ENCODE measurements around the gene CPN2. TPM values are rescaled to one million over a fixed set of nuclear protein-coding genes. Genes with fewer than 3 reads are reported as not detected.

Gene CPN2
- total and polyA plus RNA-seq, 2 experiments from 2014 or later: 0.10 to 0.14 TPM

- TF ChIP-seq ZNF462 (CRISPR knock-in tag; IDR thresholded peaks at IDR 0.05): no peak
- no peak for TF ChIP-seq CTCF (conservative IDR thresholded peaks at IDR 0.05; ENCODE audit: low read depth in 2 of 2)
- no peak for TF ChIP-seq ETS1 (IDR thresholded peaks at IDR 0.05)
- TF ChIP-seq ZNF114 (CRISPR knock-in tag; IDR thresholded peaks at IDR 0.05): no peak
- TF ChIP-seq ZNF331 (CRISPR knock-in tag; IDR thresholded peaks at IDR 0.05; ENCODE audit: low read depth): no peak
- TF ChIP-seq NANOG (IDR thresholded peaks at IDR 0.05; ENCODE audit: borderline replicate concordance): no peak
These were observed 58.8 kb downstream of the CPN2 start (continued) for GRCh38 chr3:194292331-194292730.

Other genes starting within 250 kb of the CPN2 start
- 40.3 and 42.7 TPM in 2 replicates for gene HES1, start 215.2 kb downstream of the CPN2 start, total RNA-seq (2014; rRNA removed; shearing (Covaris generic))
- 59.3 and 60.8 TPM in 2 replicates for gene HES1, start 215.2 kb downstream of the CPN2 start, polyA plus RNA-seq (2016; fragmentation: Nextera tagmentation; extraction: Ambion mirVana)
- 0.14 TPM in 1 of 2 replicates, not detected in the other for gene LRRC15, start 18.4 kb upstream of the CPN2 start, total RNA-seq (2014; rRNA removed; shearing (Covaris generic))
- gene LRRC15, start 18.4 kb upstream of the CPN2 start, polyA plus RNA-seq (2016; fragmentation: Nextera tagmentation; extraction: Ambion mirVana): 0.05 TPM in 1 of 2 replicates, not detected in the other
- 0.07 and 0.12 TPM in 2 replicates for gene GP5, start 47.9 kb upstream of the CPN2 start, total RNA-seq (2014; rRNA removed; shearing (Covaris generic))
- gene GP5, start 47.9 kb upstream of the CPN2 start, polyA plus RNA-seq (2016; fragmentation: Nextera tagmentation; extraction: Ambion mirVana): 0.15 TPM in 1 of 2 replicates, not detected in the other
- 164 and 202 TPM in 2 replicates for gene ATP13A3, start 135.7 kb upstream of the CPN2 start, total RNA-seq (2014; rRNA removed; shearing (Covaris generic))
- 17.2 and 20.0 TPM in 2 replicates for gene ATP13A3, start 135.7 kb upstream of the CPN2 start, polyA plus RNA-seq (2016; fragmentation: Nextera tagmentation; extraction: Ambion mirVana)

Measured in GM23338 (cell line).